ENCODE results near the gene ISL2. TPM values are rescaled to one million over a fixed set of nuclear protein-coding genes. Genes with fewer than 3 reads are reported as not detected.

The ISL2 gene
- polyA plus RNA-seq, 6 donors from 2014 or later = not detected

DNA sequence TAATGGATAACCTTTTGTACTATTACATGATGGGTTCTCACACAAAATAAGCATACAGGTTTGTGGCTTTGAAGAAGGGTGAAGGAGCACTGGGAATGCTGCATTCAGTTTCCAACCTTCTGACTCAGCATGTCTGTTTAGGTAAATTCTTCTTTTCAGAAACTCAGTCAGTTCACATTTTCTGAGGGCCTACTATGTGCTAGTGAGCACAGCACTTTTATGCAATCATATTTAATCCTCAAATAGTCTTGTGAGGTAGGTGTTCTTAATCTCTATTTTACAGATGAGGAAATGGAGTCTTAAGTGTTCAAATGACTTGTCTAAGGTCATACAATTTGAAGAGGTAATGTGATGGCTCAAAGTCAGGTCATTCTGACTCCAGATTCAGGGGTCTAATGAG, 41.2 kb downstream of the ISL2 start:
- Mint-ChIP-seq H3K36me3 (peaks cover 16 to 20% of the 10 kb centered on the region in 2 donors), H3K9me3 (peaks cover 0 to 3% (median 0%) of the 10 kb centered on the region in 7 donors), H3K4me1 (no peaks in the 10 kb centered on the region), H3K27me3 (no peaks in the 10 kb centered on the region), H3K4me3 (no peak overlapping the region), H3K27ac (no peak overlapping the region)
- ATAC-seq (ENCODE audit: low read depth in 2 of 2) (no peak), DNase-seq (no peak)

DNA sequence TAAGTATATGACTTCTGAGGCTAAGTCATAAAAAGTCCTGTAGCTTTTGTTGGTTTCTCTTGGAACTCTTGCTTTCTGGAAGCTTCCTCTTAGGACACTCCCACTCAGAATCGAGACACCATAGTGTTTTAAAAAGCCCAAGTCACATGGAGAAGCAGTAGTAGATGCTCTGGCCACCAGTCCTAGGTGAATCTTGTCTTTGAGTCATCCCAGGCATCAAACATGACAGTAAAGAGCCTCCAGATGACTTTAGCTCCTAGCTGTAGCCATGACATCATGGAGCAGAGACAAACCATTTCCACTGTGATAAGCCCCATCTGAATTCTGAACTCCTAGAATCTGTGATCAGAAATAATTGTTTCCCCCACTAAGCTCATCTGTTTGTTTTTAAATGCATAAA, 42.1 kb downstream of the ISL2 start:
- Mint-ChIP-seq H3K36me3 (peaks cover 16 to 20% of the 10 kb centered on the region in 2 donors), H3K4me3 (no peak overlapping the region), H3K4me1 (no peaks in the 10 kb centered on the region), H3K9me3 (peaks cover 0 to 3% (median 0%) of the 10 kb centered on the region in 7 donors), H3K27ac (no peak overlapping the region), H3K27me3 (no peaks in the 10 kb centered on the region)
- ATAC-seq (ENCODE audit: low read depth in 2 of 2) = no peak
- DNase-seq = no peak

DNA sequence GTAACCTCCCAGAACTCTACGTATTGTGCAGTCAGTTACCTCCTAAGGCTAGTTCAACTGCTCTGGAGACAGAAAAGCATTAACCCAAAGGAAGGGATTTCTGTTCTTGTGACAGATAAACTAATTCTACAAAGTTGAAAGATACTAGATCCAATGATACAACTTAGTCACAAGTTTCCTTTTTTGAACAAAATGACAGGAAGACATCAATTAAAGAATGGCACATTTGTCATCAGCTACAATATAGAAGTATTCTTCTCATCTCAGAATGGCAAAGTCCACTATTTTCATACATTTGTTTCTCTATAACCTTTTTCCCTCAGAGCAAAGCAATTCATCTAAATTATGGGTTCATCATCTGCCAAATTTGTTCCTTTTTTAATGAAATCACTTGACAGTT, 43.7 kb downstream of the ISL2 start:
- DNase-seq (no peak), ATAC-seq (ENCODE audit: low read depth in 2 of 2) (no peak)
- peaks cover 16 to 22% of the 10 kb centered on the region in 2 donors for H3K36me3 Mint-ChIP-seq
- no peak overlapping the region for H3K4me3 Mint-ChIP-seq
- H3K4me1 Mint-ChIP-seq = no peaks in the 10 kb centered on the region
- peaks cover 0 to 3% (median 0%) of the 10 kb centered on the region in 7 donors for H3K9me3 Mint-ChIP-seq
- no peaks in the 10 kb centered on the region for H3K27me3 Mint-ChIP-seq
- no peak overlapping the region for H3K27ac Mint-ChIP-seq

DNA sequence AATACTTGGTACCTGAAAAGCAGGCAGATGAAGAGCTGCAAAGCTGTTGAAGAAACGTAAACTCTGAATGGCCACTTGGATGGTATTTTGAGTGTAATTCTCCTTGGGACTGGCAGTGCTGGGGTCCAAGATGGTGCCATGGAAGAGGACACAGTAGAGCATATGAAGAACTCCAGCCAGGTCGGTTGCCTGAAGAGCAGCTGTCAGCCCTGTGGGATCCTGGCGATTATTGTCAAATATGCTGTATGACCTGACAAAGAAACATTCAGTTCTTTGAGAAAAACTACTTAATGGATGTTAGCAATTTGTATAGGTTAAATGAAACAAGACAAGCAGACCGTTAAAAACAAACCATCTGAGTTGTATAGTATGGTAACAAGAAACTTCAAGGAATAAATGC, 44.8 kb downstream of the ISL2 start:
- Mint-ChIP-seq H3K4me3 (no peak overlapping the region), H3K9me3 (peaks cover 0 to 3% (median 0%) of the 10 kb centered on the region in 7 donors), H3K4me1 (no peaks in the 10 kb centered on the region), H3K27me3 (no peaks in the 10 kb centered on the region), H3K27ac (no peak overlapping the region), H3K36me3 (peaks cover 20 to 28% of the 10 kb centered on the region in 2 donors)
- ATAC-seq (ENCODE audit: low read depth in 2 of 2) = no peak
- no peak for DNase-seq

DNA sequence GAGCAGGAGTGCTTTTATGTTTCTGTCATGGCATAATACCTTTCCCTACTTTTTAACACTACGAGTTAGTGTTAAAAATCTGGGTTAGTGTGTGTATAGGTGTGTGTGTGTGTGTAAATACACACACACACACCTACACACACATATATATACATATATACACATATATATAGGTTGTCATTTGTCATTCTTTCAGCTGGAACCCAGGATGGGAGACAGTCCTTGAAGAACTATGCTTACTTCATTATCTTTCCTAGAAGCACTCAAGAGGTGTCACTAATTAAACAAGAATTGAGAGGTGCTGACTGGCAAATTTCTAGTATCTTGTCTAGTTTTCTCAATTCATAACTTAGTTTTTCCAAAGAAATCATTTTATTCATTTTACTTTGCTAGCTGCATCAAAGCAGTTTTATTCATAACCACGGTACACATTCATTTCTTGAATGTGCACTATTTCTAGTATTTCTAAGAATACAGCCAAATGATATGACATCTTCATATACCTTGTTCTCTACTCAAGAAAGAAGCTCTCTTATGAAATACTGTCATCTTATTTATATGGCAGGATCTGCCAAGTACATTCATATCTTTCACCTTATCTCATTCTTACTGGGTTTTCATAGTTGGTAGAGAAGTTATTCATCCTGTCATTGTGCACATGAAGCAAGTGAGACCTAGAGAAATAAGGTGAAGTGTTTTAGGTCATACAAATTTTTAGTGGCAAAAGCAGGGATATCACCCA, 46.6 kb downstream of the ISL2 start:
- H3K27ac Mint-ChIP-seq = no peak overlapping the region
- no peak for ATAC-seq (ENCODE audit: low read depth in 2 of 2)
- H3K36me3 Mint-ChIP-seq = peaks cover 32 to 36% of the 10 kb centered on the region in 2 donors

DNA sequence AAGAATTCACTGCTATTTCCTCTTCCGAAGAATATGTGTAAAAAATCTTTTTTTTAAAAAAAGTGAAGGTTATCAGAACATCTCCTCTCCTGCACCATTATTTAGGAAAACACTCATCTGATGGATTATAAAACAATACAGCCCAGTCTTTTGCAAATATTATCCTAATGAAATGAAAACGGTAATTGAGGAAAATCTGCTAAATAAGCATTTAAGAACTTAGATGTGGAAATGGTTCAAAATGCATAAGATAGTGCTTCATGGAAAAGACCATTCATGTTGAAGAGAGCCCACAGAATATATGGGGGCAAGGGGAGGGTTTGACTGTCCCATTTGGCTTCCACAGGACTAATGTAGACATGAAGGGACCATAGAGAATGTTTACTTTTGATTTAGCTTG, 47.8 kb downstream of the ISL2 start:
- Mint-ChIP-seq H3K4me3 (no peak overlapping the region), H3K36me3 (peaks cover 24 to 37% of the 10 kb centered on the region in 2 donors), H3K9me3 (no peaks in the 10 kb centered on the region), H3K4me1 (no peaks in the 10 kb centered on the region), H3K27me3 (no peaks in the 10 kb centered on the region), H3K27ac (no peak overlapping the region)
- DNase-seq = no peak
- ATAC-seq (ENCODE audit: low read depth in 2 of 2) = no peak

More for the DNA sequence above, 46.6 kb downstream of the ISL2 start:
- no peaks in the 10 kb centered on the region for H3K4me1 Mint-ChIP-seq
- no peaks in the 10 kb centered on the region for H3K27me3 Mint-ChIP-seq
- no peak overlapping the region for H3K4me3 Mint-ChIP-seq
- no peak for DNase-seq
- H3K9me3 Mint-ChIP-seq = peaks cover 0 to 3% (median 0%) of the 10 kb centered on the region in 7 donors

DNA sequence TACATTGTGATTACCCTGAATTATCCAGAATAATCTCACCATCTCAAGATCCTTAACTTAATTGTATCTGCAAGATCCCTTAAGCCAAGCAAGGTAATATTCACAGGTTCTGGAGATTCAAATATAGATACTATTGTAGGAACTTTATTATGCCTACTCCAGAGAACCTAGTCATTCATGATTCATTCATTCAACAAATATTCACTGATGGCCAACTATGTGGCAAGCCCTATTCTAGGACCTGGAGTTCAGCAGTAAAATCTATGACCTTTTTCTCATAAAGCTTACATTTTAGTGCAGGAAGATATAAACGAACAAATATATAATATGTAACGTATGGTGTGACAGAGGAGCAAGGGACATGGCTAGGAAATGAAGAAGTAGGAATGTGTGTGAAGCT, 49.6 kb downstream of the ISL2 start:
- H3K4me1 Mint-ChIP-seq = no peaks in the 10 kb centered on the region
- DNase-seq (no peak), ATAC-seq (ENCODE audit: low read depth in 2 of 2) (no peak)
- H3K9me3 Mint-ChIP-seq = peaks cover 0 to 2% (median 0%) of the 10 kb centered on the region in 7 donors
- H3K27ac Mint-ChIP-seq = no peak overlapping the region
- H3K4me3 Mint-ChIP-seq = no peak overlapping the region
- no peaks in the 10 kb centered on the region for H3K27me3 Mint-ChIP-seq
- H3K36me3 Mint-ChIP-seq = peaks cover 16 to 28% of the 10 kb centered on the region in 2 donors

DNA sequence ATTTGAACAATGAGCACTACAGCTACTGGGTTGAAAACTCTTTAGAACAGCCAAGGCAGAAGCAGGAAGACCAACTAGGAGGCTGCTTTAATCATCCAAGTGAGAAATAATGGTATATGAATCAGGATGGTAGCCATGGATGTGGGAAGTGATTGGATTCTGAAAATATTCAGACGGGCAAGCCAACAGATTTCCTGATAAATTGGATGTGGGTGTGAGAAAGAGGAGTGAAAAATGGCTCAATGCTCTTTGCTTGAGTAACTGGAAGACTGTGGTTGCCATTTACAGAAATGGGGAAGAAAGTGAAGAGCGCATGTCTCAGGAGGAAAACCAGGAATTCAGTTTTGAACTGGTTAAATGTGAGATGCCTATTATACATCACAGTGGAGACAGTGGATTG, 50.4 kb downstream of the ISL2 start:
- no peak overlapping the region for H3K27ac Mint-ChIP-seq
- H3K4me1 Mint-ChIP-seq = no peaks in the 10 kb centered on the region

DNA sequence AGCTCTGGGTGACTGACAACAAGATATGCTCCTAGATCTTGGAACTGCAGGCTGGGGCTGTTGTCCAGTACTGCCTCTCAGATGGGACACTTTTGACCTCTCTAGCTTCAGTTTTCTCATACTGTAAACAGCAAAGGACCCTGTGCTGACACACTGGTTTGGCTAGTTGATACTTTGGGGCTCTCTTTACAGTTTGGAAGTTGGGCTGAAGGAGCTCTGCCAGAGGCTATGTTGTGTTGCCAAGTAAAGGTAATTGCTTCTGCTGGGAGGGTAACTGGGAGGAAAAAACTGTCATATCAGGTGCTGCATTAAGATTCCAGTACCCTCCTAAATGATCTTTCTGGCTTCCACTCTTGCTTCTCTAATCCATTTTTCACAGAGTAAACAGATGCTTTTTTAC, 54.0 kb downstream of the ISL2 start:
- Mint-ChIP-seq H3K27me3 (no peaks in the 10 kb centered on the region), H3K27ac (no peak overlapping the region), H3K4me3 (no peak overlapping the region), H3K9me3 (peaks cover 0 to 2% (median 0%) of the 10 kb centered on the region in 7 donors), H3K36me3 (peaks cover 12 to 28% of the 10 kb centered on the region in 2 donors), H3K4me1 (no peaks in the 10 kb centered on the region)
- ATAC-seq (ENCODE audit: low read depth in 2 of 2) = no peak
- no peak for DNase-seq

More for the DNA sequence above, 50.4 kb downstream of the ISL2 start:
- no peaks in the 10 kb centered on the region for H3K27me3 Mint-ChIP-seq
- ATAC-seq (ENCODE audit: low read depth in 2 of 2) (no peak), DNase-seq (no peak)
- H3K9me3 Mint-ChIP-seq = peaks cover 0 to 2% (median 0%) of the 10 kb centered on the region in 7 donors
- H3K36me3 Mint-ChIP-seq = peaks cover 16 to 28% of the 10 kb centered on the region in 2 donors
- no peak overlapping the region for H3K4me3 Mint-ChIP-seq

DNA sequence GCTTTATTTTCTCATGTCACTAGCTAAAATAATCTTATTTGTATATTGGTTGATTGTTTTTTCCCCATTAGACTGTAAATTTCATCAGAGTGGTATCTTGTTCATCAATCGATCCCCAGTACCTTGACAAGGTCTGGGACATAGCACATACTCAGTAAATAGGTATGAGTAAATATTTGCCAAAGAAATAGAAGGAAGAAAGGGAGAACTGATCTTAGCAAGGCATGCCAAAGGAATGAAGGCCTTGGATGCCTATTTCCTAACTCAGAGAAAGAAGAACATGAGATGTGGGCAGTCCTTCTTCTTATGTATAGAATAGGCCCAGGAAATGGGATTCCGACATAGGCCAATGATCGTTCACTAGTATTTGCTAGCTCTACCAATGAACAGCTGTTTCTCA, 54.7 kb downstream of the ISL2 start:
- ATAC-seq (ENCODE audit: low read depth in 2 of 2) = no peak
- H3K27ac Mint-ChIP-seq = no peak overlapping the region

DNA sequence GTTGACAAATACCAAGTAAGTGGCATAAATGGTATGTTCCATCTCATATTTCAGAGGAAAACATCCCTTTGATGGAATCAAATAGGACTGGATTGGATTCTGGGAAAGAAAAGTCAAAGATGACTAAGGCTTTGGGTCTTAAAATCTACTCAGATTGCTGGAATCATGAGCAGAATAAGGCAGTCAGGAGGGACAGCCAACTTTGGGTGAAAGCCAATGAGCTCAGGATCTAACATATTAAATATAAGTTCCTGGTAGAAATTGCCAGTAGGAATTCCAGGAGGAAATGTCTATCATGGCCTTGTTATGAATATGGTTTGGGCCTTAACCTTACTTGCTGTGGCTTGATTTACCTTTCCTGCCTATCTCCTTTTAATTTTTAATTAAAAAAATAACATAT, 55.3 kb downstream of the ISL2 start:
- Mint-ChIP-seq H3K36me3 (peaks cover 3 to 19% of the 10 kb centered on the region in 2 donors), H3K4me3 (no peak overlapping the region), H3K9me3 (peaks cover 0 to 2% (median 0%) of the 10 kb centered on the region in 7 donors), H3K27me3 (no peaks in the 10 kb centered on the region), H3K27ac (no peak overlapping the region), H3K4me1 (no peaks in the 10 kb centered on the region)
- ATAC-seq (ENCODE audit: low read depth in 2 of 2) (no peak), DNase-seq (no peak)

More for the DNA sequence above, 54.7 kb downstream of the ISL2 start:
- Mint-ChIP-seq H3K9me3 (peaks cover 0 to 2% (median 0%) of the 10 kb centered on the region in 7 donors), H3K27me3 (no peaks in the 10 kb centered on the region), H3K4me1 (no peaks in the 10 kb centered on the region), H3K36me3 (peaks cover 8 to 24% of the 10 kb centered on the region in 2 donors), H3K4me3 (no peak overlapping the region)
- DNase-seq = no peak

Other genes starting within 250 kb of the ISL2 start
- 100 to 1,000 TPM in 4 of 6 donors, 10 to 100 TPM in 2; 88.5 to 115 (median 105) TPM for gene ETFA, start 25.3 kb upstream of the ISL2 start, polyA plus RNA-seq (ENCODE audit: low read depth in 6 of 6)

All from naive B cell (primary cell).